ENCODE data around the gene COQ10A.
"Not testable (repeated sequence)": the region's sequence is repeated elsewhere in the genome, so short reads cannot be mapped to it uniquely, and the experiment has no call there.

GRCh38 chr12:56284263-56284662, 17.5 kb downstream of the COQ10A start:
- not testable (repeated sequence) for TF ChIP-seq CTCF (conservative IDR thresholded peaks at IDR 0.05; ENCODE audit: low read length); EZH2phosphoT487 (IDR thresholded peaks at IDR 0.05; ENCODE audit: borderline replicate concordance)

All from Loucy (cell line).